ENCODE data around the gene KLHL40.

KLHL40 gene

DNA sequence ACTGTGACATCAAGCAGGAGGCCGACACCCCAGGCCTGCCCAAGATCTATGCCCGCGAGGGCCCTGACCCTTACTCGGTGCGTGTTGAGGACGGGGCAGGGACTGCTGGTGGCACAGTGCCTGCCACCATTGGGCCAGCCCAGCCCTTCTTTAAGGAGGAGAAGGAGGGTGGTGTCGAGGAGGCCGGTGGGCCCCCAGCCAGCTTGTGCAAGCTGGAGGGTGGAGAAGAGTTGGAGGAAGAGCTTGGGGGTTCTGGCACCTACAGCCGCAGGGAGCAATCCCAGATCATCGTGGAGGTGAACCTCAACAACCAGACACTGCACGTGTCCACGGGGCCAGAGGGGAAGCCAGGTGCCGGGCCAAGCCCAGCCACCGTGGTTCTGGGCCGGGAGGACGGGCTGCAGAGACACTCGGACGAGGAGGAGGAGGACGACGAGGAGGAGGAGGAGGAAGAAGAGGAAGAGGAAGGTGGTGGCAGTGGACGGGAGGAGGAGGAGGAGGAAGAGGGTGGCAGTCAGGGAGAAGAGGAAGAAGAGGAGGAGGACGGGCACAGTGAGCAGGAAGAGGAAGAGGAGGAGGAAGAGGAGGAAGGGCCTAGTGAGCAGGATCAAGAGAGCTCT is 26.5 kb upstream of the KLHL40 start:
- H3K9ac ChIP-seq (ENCODE audit: low read length), result no peak overlapping the region
- no peaks in the 10 kb centered on the region for H3K9me3 ChIP-seq (ENCODE audit: control insufficient read depth, low read length)
- peaks cover 24% of the 10 kb centered on the region for H3K4me1 ChIP-seq (ENCODE audit: control insufficient read depth, insufficient read depth, low read length)
- DNase-seq (ENCODE audit: low read depth), result no peak
- H3K36me3 ChIP-seq (ENCODE audit: control insufficient read depth, insufficient read depth, low read length, severe bottlenecking), result peaks cover 48% of the 10 kb centered on the region
- H3K27me3 ChIP-seq (replicated peaks; ENCODE audit: control insufficient read depth, insufficient read depth, low read length), result no peaks in the 10 kb centered on the region
- H3K4me3 ChIP-seq (ENCODE audit: low read length), result no peak overlapping the region

DNA sequence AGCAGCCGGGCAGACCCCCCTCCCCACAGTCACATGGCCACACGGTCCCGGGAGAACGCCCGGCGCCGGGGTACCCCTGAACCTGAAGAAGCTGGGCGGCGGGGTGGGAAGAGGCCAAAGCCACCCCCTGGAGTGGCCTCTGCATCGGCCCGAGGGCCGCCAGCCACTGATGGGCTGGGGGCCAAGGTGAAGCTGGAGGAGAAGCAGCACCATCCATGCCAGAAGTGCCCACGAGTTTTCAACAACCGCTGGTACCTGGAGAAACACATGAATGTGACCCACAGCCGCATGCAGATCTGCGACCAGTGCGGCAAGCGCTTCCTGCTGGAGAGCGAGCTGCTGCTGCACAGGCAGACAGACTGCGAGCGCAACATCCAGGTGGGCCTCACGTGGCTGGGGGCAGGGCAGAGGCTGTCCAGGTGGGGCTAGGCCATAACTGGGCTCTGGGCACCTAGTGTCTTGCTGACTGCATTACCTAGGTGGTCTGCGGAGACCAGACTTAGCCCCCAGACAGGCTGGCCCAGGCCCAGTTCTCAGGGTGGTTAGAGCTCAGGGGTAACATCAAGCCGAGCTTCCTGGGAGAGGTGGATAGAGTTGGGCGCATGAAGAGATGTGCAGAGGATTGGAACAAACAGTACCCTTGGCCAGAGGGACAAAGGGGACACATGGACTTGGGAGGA is 25.7 kb upstream of the KLHL40 start:
- no peak for DNase-seq (ENCODE audit: low read depth)

DNA sequence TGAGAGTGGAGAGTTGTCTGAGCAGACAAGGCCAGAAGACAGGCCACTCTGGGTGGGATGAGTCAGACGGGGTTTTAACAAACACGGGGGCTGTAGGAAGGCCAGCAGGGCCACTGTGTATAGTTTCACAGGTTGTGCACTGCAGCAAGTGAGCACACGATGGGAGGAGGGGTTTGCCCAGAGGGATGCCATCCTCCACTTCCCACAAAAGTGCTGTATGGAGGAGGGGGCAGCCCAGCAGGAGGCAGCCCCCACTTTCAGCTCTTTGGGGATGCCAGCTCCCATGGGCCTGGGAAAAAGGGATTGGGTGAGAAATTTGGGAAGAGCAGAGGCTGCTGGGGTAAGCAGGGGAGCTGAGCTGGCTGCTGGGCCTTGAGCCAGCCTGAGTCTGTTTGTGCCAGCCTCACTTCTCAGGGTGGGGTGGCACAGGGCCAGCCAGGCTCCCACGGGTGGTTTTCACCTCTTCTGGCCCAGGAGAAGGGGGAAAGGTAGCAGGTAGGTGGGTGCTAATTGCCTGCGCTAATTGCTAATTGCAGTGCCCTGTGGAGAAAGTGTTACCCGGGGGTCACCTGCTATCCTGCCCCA is 25.1 kb upstream of the KLHL40 start:
- Histone ChIP-seq H3K4me3 (ENCODE audit: low read length) (no peak overlapping the region), H3K27me3 (replicated peaks; ENCODE audit: control insufficient read depth, insufficient read depth, low read length) (no peaks in the 10 kb centered on the region), H3K4me1 (ENCODE audit: control insufficient read depth, insufficient read depth, low read length) (peaks cover 22% of the 10 kb centered on the region), H3K9ac (ENCODE audit: low read length) (no peak overlapping the region), H3K36me3 (ENCODE audit: control insufficient read depth, insufficient read depth, low read length, severe bottlenecking) (peaks cover 48% of the 10 kb centered on the region), H3K9me3 (ENCODE audit: control insufficient read depth, low read length) (no peaks in the 10 kb centered on the region)
- DNase-seq (ENCODE audit: low read depth), result no peak

More for the DNA sequence above, 25.7 kb upstream of the KLHL40 start:
- Histone ChIP-seq H3K4me1 (ENCODE audit: control insufficient read depth, insufficient read depth, low read length) (peaks cover 24% of the 10 kb centered on the region), H3K9me3 (ENCODE audit: control insufficient read depth, low read length) (no peaks in the 10 kb centered on the region), H3K36me3 (ENCODE audit: control insufficient read depth, insufficient read depth, low read length, severe bottlenecking) (peaks cover 48% of the 10 kb centered on the region), H3K27me3 (replicated peaks; ENCODE audit: control insufficient read depth, insufficient read depth, low read length) (no peaks in the 10 kb centered on the region), H3K9ac (ENCODE audit: low read length) (no peak overlapping the region), H3K4me3 (ENCODE audit: low read length) (no peak overlapping the region)

DNA sequence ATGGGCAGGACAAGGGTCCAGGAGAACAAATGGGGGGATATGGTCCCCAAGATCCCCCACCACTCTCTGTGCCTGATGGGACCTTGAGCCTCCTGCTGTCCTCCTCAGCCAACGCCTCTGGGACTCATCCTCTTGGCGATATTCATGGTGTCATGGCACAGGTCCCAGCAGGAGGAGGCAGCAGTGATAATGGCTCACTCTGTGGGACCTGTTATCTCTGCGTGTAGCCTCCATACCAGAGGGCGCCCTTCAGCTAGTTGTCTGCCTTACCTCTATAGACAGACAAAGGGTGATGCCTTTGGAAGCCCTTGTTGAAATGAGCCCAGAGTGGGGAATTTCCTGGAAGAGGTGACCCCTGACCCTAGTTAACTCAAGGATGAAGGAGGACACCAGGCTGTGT is 24.4 kb upstream of the KLHL40 start:
- Histone ChIP-seq H3K36me3 (ENCODE audit: control insufficient read depth, insufficient read depth, low read length, severe bottlenecking) (peaks cover 48% of the 10 kb centered on the region), H3K9me3 (ENCODE audit: control insufficient read depth, low read length) (no peaks in the 10 kb centered on the region), H3K4me3 (ENCODE audit: low read length) (no peak overlapping the region), H3K4me1 (ENCODE audit: control insufficient read depth, insufficient read depth, low read length) (peaks cover 21% of the 10 kb centered on the region), H3K9ac (ENCODE audit: low read length) (no peak overlapping the region), H3K27me3 (replicated peaks; ENCODE audit: control insufficient read depth, insufficient read depth, low read length) (no peaks in the 10 kb centered on the region)
- DNase-seq (ENCODE audit: low read depth), result no peak

DNA sequence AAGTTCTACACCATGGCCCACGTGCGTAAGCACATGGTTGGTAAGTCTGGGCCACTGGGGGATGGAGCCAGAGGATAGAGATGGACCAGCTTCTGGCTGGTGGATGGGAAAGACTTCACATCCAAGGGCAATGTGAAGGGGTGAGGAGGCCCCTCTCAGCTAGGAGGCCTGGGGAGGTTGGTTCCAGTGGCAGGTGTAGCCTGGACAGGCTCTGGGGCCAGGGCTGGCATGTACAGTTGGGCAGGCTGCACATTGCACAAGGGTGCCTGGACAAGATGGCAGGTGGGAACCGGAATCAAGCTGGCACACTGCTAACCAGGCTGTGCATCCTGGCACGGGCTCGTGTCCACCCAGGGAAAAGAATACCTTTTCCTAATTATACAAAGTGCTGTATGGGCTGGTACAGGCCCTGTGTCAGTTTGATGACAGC is 23.7 kb upstream of the KLHL40 start:
- H3K9me3 ChIP-seq (ENCODE audit: control insufficient read depth, low read length), result no peaks in the 10 kb centered on the region
- peaks cover 24% of the 10 kb centered on the region for H3K4me1 ChIP-seq (ENCODE audit: control insufficient read depth, insufficient read depth, low read length)
- H3K36me3 ChIP-seq (ENCODE audit: control insufficient read depth, insufficient read depth, low read length, severe bottlenecking), result peaks cover 48% of the 10 kb centered on the region
- H3K4me3 ChIP-seq (ENCODE audit: low read length), result no peak overlapping the region
- H3K27me3 ChIP-seq (replicated peaks; ENCODE audit: control insufficient read depth, insufficient read depth, low read length), result no peaks in the 10 kb centered on the region
- H3K9ac ChIP-seq (ENCODE audit: low read length), result no peak overlapping the region
- DNase-seq (ENCODE audit: low read depth), result no peak

DNA sequence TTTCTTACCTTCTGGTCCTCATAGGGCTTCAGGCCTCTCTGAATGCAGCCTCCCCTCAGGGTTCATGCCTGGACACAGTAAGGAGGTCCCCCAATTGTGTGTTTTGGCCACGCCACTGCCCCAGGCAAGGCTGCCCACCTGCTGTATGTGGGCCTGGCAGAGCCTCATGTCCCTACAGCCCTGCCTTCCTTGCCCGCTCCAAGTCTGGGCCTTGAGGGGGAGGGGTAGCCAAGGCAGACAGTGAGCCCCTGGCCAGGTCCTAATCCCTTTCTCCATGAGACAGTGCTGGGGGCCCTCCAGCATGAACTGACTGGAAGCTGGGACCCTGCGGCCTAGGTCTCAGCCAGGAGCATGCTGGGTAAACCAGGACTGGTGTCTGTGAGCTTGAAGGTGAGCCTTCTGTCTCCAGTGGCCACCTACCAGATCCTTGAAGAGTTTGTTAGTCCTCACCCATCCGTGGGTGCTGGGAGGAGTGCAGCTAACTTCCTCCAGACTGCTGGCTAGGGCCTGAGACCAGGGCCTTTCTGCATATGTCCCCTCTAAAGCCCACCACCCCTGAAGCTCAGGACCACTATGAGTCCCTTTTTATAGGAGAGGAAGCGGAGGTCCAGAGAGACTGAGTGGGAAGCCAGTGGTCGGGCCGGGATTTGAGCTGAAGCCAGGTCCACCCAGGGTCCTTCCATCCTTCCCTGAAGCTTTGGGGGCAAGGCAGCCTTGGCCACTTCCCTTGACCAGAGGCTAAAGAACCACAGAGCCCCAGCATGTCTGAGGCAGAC is 23.1 kb upstream of the KLHL40 start:
- Histone ChIP-seq H3K36me3 (ENCODE audit: control insufficient read depth, insufficient read depth, low read length, severe bottlenecking) (peaks cover 48% of the 10 kb centered on the region), H3K4me1 (ENCODE audit: control insufficient read depth, insufficient read depth, low read length) (peaks cover 30% of the 10 kb centered on the region), H3K27me3 (replicated peaks; ENCODE audit: control insufficient read depth, insufficient read depth, low read length) (no peaks in the 10 kb centered on the region), H3K9me3 (ENCODE audit: control insufficient read depth, low read length) (no peaks in the 10 kb centered on the region), H3K9ac (ENCODE audit: low read length) (no peak overlapping the region), H3K4me3 (ENCODE audit: low read length) (no peak overlapping the region)
- no peak for DNase-seq (ENCODE audit: low read depth)

DNA sequence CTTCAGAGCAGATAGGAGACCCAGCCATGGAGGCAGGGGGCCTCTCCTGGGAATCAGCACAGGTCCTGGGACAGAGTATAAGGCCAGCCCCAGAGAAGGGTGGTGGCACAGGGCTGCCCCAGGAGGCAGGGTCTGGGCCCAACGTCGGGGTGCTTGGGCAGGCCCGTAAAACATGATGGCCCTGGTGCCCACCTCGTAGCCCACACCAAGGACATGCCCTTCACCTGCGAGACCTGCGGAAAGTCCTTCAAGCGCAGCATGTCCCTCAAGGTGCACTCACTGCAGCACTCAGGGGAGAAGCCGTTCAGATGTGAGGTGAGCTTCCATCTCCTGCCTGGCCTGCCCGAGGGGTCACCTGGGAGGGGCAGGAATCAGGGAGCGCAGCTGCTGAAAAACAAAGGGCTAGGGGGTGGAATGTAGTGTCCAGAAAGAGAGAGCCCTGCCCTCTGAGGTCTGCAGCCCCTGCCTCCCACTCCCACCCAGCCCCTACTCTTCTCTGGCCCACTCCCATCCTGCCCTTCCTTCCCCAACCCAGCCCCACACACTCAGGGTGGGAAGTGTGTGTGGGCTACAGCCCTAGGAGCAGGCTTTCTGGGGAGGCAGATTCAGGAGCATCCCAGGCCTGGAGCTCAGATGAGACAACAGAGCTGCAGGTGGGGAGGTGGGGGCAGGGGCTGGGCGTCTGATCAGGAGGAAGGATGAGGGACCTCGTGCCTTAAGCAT is 22.4 kb upstream of the KLHL40 start:
- Histone ChIP-seq H3K9ac (ENCODE audit: low read length) (no peak overlapping the region), H3K27me3 (replicated peaks; ENCODE audit: control insufficient read depth, insufficient read depth, low read length) (no peaks in the 10 kb centered on the region), H3K4me3 (ENCODE audit: low read length) (no peak overlapping the region), H3K36me3 (ENCODE audit: control insufficient read depth, insufficient read depth, low read length, severe bottlenecking) (peaks cover 48% of the 10 kb centered on the region), H3K9me3 (ENCODE audit: control insufficient read depth, low read length) (no peaks in the 10 kb centered on the region), H3K4me1 (ENCODE audit: control insufficient read depth, insufficient read depth, low read length) (peaks cover 30% of the 10 kb centered on the region)
- DNase-seq (ENCODE audit: low read depth), result no peak

DNA sequence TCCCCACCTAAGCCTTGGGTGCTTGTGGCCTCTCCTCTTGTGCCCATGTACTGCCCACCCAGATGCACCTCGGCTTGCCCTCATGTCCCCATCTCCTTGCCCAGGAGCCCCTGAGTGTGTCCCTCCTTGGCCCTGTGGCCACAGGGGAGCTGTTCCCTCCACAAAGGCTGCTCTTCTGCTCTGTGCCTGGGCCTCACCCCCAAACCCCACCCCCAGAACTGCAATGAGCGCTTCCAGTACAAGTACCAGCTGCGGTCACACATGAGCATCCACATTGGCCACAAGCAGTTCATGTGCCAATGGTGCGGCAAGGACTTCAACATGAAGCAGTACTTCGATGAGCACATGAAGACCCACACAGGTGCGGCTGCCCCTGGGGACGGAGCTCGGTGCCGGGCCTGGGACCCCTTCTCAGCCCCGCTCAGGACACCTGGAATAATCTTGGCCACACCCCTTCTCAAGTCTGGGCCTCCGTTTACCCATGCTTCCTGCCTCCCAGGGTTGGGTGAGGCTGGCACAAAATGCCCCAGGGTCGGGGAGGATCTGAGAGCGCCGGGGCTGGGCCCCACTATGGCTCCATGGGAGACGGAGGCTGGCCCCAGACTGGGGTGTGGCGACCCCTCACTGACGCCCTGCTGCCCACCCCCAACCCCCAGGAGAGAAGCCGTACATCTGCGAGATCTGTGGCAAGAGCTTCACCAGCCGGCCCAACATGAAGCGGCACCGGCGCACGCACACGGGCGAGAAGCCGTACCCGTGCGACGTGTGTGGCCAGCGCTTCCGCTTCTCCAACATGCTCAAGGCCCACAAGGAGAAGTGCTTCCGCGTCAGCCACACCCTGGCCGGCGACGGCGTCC is 21.5 kb upstream of the KLHL40 start:
- H3K36me3 ChIP-seq (ENCODE audit: control insufficient read depth, insufficient read depth, low read length, severe bottlenecking), result peaks cover 40% of the 10 kb centered on the region
- no peaks in the 10 kb centered on the region for H3K9me3 ChIP-seq (ENCODE audit: control insufficient read depth, low read length)
- no peak overlapping the region for H3K4me3 ChIP-seq (ENCODE audit: low read length)
- no peak for DNase-seq (ENCODE audit: low read depth)
- H3K9ac ChIP-seq (ENCODE audit: low read length), result no peak overlapping the region
- no peaks in the 10 kb centered on the region for H3K27me3 ChIP-seq (replicated peaks; ENCODE audit: control insufficient read depth, insufficient read depth, low read length)
- peaks cover 27% of the 10 kb centered on the region for H3K4me1 ChIP-seq (ENCODE audit: control insufficient read depth, insufficient read depth, low read length)

DNA sequence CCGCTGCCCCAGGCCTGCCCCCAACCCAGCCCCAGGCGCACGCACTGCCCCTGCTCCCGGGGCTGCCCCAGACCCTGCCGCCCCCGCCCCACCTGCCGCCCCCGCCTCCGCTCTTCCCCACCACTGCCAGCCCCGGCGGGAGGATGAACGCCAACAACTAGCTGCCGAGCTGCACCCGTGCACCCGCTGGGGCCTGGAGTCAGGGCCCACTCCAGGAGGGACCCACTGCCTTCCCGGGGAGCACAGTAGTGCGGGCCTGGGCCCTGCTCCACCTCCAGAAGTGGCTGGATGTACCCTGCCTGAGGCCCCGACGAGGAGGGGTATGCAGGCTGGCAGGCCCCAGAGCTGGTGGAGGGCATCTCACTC is 20.9 kb upstream of the KLHL40 start:
- Histone ChIP-seq H3K36me3 (ENCODE audit: control insufficient read depth, insufficient read depth, low read length, severe bottlenecking) (peaks cover 36% of the 10 kb centered on the region), H3K9ac (ENCODE audit: low read length) (no peak overlapping the region), H3K27me3 (replicated peaks; ENCODE audit: control insufficient read depth, insufficient read depth, low read length) (no peaks in the 10 kb centered on the region), H3K9me3 (ENCODE audit: control insufficient read depth, low read length) (no peaks in the 10 kb centered on the region), H3K4me3 (ENCODE audit: low read length) (no peak overlapping the region), H3K4me1 (ENCODE audit: control insufficient read depth, insufficient read depth, low read length) (peaks cover 27% of the 10 kb centered on the region)
- no peak for DNase-seq (ENCODE audit: low read depth)

DNA sequence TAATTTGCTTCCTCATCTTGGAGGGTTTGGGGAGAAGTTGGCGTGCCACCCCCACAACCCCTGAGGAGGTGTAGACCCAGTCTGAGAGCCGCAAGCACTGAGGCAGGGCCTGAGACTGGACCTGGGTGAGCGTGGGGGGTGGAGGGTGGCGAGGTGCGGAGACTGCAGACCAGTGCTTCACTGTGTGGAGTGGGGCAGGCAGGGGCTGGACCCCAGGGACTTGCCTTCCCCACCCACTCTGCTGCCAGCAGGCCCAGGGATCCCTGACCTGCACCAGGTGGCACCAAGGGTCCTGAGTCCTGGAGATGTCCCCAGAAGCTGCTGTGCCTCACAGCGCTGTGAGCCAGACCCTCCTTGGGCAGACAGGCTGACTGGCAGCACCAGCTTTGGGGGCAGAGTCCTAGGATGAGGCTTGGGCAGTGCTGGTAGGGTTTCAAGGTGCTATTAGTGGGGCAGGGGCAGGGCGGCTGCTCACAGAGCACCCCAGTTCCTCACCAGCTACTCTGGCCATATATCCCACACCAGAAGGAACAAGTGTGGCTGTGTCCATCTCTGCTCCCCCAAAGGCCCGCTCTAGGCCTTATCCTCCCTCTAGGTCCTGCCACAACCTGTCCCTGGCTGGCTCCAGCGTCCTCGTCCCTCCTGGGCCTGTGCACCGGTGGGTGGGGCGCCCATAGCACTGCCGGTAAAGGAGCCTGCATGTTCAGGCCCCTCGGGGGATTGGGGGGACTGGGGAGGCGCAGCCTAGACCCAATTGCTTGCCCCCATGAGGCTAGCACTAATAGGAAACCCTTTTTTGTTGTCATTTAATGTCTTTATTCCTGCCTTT is 20.1 kb upstream of the KLHL40 start:
- Histone ChIP-seq H3K27me3 (replicated peaks; ENCODE audit: control insufficient read depth, insufficient read depth, low read length) (no peaks in the 10 kb centered on the region), H3K9me3 (ENCODE audit: control insufficient read depth, low read length) (no peaks in the 10 kb centered on the region), H3K4me1 (ENCODE audit: control insufficient read depth, insufficient read depth, low read length) (peaks cover 19% of the 10 kb centered on the region), H3K4me3 (ENCODE audit: low read length) (no peak overlapping the region), H3K36me3 (ENCODE audit: control insufficient read depth, insufficient read depth, low read length, severe bottlenecking) (peaks cover 29% of the 10 kb centered on the region), H3K9ac (ENCODE audit: low read length) (no peak overlapping the region)
- no peak for DNase-seq (ENCODE audit: low read depth)

Measured in adipocyte (in vitro differentiated cells).